ENCODE results near the gene PKM.

PKM gene

DNA sequence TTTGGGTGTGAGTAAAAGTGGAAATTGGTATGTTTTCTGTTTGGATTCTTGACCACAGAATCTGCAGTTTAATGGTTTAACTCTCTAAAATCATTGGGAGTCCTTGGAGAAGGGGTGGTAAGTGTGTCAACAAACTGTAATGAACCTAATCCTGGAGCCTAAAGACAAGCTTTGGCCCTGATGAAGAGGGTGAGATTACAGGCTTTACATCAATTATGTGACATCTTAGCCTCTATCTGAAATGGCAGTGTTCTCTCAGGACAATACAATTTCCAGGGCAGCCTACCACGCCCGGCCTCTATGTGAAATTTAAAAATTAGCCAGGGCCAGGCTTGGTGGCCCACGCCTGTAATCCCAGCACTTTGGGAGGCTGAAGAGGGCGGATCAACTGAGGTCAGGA lies 4.3 kb upstream of the PKM start:
- DNase-seq (ENCODE audit: low spot score) = no peak

DNA sequence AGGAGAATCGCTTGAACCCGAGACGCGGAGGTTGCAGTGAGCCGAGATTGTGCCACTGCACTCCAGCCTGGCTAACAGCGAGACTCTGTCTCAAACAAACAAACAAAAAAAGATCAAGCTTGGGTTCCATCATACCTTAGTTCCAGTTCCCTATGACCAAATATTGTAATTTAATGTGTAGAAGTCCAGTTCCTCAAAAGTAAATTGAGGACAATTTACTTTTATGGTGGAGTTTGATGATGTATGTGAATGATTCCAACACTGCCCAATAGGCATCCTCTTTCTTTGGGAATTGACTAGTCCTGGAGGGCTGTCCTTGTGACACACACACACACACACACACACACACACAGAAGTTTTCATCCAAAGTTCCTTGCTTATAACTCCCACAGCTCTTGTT lies 2.8 kb upstream of the PKM start:
- no peak for DNase-seq (ENCODE audit: low spot score)

DNA sequence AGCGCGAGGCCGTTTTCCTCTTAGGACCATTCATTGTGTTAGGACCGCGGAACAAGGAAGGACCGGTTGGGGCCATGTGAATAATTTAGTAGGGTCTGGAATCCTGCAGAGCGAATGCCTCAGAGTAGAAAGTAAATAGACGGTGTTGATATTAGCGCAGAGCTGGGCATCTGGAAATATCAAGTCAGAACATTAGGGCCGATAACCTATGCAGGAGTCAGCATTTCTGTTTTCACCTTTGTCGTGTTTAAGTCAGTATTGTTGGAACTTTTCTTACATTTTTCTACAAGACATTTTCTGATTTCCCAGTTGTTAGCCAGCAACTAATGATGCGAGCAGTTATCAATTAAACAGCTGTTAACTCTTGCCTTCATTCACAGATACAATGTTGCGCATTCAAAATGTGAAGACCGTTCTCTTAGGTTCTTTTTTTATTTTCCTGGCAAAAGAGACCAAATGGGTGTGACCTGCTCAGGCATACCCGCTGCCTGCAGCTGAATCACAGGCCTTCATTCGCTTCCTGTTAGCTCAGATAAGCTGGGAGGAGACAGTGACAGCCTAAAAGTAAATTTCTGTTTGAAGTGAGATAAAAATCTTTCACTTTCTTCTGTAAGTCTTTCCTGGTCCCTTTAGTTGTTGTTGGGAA lies 966 bp upstream of the PKM start:
- DNase-seq (ENCODE audit: low spot score) = peak; percentile 69

DNA sequence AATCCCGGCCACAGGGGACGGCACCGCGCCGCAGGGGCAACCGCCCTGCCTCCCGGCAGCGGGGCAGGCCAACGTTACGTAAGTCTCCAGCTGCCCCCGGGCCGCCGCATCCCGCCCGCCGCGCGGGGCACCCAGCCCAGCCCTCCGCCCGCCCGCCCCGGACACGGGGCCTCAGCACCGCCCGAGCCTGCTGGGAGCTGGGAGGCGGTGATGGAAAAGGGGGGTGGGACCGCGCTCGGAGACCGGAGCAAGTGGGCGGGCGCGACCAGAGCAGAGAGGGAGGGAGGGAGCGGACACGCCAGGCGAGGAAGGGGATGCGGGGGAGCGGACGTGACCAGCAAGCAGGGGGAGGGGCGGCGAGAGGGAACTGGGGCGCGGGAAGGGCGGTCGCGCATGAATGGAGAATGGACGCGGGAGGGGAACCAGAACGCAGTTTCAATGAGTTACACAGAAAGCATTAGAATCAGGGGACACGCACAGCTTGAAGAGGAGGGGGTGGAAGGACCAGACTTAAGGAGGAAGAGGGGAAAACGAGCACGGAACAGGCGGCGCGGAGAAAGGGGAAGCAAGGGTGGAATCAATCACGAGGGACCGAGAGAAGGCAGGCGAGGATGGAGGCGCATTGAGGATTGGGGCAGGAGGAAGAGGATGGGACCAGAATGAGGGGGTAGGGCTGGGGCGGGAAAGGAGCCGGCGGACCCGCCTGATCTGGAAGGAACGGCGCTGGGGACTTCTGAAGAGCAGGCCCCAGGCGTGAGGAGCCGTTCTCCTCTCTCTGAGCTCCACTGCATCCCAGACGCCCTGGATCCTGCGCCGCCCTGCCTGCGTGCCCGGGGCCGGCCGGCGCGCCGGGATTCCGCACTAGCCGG lies 559 bp downstream of the PKM start:
- DNase-seq (ENCODE audit: low spot score) = peak; percentile 90

DNA sequence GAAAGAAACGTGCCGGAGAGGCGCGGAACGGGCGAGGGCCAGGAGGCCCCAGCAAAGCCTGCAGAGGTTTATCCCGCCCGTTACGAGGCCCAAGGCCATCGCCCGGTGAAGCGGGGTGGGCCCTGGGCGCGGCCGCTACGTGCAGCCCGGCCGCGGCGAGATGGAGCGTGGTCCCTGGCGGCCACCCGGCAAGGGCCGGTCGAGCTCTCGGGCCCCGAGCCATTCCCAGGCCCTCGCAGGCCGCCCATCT lies 1.1 kb downstream of the PKM start:
- DNase-seq (ENCODE audit: low spot score) = no peak

DNA sequence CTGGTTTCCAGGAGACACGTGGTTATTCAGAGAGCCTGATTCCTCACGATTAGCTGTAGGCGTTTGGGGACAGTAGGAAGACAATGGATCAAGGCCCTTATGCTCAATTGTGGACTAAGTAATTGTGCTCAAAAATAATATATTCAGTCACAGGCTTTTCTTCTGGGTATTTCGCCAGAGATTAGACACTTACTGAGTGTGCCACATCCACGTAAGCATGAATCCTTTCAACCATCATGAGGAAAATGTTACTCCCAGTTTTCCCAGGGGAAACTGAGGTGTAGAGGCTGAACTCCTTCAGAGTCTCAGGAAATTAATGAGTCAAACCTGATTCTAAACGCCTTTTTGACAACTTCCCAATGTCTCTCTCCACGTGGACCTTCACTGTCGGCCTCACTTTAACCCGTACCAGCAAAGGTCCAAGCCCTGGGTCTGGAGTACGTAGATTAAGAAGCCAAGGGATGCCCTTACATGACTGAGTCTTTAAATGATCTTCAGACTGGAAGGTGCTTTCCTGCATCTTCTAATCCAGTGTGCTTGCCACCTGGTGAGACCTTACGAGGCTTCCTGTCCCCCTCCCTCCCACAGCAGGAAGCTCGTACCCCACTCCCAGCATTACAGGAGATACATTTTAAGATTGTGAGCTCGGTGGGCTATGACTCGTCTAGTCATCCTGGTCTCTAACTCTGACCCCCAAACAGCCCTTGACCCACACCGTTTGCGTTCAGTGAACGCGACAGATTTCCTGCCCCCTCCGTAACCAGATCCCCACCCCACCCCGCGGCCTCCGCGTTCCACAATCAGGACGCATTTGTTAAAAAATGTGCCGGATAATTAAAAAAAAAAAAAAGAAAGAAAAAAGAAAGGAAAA lies 1.7 kb downstream of the PKM start:
- DNase-seq (ENCODE audit: low spot score) = peak; percentile 53

DNA sequence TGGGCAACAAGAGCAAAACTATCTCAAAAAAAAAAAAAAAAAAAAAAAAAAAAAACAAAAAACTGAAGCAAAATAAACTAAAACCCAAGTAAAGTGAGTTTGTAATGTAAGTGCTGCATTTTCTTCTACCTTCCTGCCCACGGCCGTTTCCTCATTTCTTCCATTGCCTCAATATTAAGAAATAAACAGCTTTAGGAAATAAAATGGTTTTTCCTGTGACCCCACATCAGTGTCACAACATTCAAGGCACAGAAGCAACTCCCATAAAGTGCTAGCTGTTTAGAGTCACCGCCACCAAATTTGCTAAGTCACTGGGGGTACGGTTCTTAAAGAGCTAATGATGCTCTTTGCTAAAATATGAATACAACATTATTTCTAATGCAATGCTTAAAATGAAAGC lies 3.3 kb downstream of the PKM start:
- peak; percentile 35 for DNase-seq (ENCODE audit: low spot score)

DNA sequence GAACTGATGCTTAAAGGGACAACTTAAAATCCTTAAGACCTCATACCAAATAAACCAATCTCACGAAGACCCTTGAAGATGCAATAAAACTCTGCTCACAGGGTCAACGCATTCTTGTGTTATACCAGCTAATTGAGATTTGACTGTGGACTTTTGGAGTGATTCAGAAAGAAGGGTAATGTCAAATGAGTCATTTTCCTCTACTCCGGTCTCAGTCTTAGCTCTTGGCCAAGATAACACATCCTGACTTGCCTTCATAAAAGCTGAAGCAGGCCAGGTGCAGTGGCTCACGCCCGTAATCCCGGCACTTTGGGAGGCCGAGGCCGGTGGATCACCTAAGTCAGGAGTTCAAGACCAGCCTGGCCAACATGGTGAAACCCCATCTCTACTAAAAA lies 3.8 kb downstream of the PKM start:
- DNase-seq (ENCODE audit: low spot score) = peak; percentile 89

DNA sequence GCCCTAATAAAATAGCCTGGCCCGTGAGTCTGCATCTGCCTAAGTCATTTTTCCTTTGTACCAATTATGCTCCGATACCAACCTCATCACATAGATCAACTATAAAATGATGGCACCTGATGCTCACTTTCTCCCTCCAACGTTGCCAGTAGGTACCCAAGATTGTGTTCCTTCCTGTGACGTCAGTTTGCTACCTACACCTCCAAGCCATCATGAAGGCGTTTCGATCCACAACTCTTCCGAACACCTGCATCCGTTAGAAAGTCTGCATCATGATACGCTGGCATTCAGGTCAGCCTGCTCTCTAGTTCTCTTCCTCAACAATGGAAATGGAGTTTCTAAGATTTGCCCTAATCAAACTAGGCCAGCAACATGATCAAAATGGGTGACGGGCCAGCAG lies 7.7 kb downstream of the PKM start:
- DNase-seq (ENCODE audit: low spot score) = no peak

DNA sequence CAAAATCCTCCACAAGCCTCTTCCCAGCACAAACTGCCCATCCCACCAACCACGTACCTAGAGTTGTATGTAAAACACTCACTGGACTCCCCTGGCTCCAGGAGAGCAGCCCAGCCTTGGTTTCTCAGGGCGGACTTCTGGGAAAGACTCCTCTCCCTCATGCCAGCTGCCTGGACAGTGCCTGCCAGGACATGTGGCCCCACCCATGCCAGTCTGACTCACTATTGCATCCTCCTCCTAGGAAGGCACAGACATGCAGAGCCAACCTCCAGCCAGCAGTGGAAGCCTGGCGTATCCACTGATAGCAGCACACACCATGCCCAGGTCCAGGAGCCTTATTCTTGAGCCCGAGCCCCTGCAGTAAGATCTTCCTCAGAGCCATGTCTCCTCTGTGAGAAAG lies 8.6 kb downstream of the PKM start:
- no peak for DNase-seq (ENCODE audit: low spot score)

DNA sequence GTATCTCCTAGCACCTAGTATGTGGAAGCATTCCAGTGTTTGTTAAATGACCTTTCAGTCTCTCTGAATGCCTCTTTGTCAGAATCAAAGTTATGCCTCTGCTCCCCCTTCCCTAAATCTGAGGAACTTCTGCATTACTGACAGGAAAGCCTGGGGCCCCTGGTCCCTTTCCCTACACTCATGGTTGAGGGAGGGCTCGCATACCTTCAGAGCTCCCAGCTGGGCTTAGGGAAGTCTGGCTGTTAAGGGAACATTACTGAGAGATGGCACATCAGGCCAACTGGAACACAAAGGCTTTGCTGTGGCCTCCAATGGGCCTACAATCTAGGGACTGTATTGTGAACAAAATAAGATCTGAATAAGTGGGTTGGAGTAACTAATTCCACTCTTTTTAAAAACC lies 10.3 kb downstream of the PKM start:
- no peak for DNase-seq (ENCODE audit: low spot score)

DNA sequence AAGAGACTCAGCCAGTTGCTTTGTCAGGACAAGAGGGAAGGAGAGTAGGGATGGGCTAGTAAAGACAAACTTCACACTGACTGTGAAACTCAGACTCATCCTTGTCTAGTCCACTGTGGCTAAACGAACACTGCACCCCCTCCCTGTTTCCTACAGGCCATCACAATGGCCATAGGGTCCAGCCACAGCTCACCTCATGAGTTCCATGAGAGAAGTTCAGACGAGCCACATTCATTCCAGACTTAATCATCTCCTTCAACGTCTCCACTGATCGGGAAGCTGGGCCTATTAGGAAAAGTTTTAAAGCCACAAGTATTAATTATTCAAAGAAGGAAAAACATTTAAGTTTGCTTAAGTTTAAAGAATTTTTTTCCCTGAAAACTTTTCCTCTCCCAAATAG lies 13.8 kb downstream of the PKM start:
- no peak for DNase-seq (ENCODE audit: low spot score)

DNA sequence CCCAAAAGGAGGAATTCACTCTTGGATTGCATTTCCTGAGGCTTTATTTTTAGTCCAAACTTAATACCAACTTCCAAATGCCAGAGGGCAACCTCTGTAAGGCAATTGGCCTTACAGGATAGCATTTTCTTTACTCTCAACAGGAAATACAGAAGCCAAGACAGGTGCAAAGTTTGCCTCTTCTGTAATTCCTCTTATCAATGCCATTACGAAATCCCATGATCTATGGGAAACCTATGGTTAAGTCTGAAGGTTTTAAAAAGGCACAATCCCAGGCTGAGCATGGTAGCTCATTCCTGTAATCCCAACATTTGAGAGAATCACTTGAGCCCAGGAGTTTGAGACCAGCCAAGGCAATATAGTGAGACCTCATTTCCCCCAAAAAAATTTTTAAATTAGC lies 14.9 kb downstream of the PKM start:
- no peak for DNase-seq (ENCODE audit: low spot score)

DNA sequence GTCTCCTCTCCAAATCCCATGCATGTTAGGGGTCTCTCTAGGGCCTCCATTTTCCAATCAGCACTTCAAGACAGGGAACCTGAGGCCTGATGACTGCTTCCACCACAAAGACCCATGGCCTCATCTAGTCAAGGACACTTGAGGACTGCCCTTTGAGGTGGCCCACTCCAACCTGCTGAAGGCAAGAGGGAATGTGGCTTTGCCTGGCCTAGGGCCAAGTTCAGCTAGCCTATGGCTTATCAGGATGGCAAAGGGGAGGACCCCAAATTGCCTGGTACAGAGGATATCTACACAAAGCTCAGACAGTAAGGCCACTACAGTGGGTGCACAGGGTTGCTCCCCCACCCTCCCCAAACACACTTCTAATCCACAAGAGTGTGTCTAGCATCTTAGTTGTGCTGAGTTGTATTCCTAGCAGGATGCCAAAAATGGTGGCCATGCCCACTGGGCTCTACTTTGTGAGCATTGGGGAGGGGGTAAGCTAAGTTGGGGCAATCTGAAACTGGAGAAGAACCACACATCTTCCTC lies 23.4 kb downstream of the PKM start:
- no peak for DNase-seq (ENCODE audit: low spot score)

DNA sequence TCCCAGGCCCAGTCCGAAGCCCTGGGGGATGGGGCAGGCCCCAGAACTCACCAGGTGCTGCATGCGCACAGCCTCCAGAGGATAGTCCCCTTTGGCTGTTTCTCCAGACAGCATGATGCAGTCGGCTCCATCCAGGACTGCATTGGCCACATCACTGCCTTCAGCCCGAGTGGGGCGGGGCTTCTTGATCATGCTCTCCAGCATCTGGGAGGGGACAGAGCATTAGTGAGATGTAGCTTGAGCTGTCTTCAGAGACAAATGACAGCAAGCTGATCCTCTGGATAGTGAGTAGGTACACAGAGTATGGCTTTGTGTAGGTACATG lies 24.4 kb downstream of the PKM start:
- no peak for DNase-seq (ENCODE audit: low spot score)

DNA sequence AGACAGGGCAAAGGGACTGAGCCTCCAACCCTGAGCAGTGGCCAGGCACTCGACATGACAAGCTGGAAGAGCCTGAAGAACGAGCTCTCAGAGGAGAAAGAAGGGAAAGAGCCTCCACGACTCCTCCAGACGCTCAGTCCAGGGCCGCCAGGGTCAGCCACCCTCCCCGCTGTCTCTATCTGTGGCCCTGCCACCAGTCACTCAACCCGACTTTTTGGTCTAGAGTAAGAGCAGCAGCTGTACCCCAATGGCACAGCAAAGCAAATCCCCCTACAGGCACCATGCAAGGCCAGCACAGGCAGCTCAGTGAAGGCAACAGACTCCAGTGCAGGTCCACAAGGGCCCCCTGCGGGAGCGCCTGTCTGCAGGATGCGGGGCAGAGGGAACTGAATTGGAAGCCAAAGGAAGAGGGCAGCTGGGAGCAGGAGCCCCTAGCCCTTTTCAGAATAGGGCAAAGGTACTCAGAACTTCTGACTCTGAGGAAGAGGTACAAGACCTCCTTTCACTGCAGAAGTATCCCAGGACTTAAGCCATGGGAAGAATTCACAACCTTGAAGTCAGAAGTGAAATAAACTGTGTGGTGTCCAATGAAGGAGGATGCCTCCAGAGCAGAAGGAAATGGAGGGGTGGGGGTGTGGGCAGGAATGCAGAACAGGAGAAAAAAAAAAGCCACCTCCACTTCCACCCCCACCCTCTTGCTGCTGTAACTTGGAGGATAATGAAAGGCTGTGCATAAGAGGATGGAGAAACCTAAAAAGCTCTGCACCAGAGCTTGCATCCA lies 24.9 kb downstream of the PKM start:
- no peak for DNase-seq (ENCODE audit: low spot score)

DNA sequence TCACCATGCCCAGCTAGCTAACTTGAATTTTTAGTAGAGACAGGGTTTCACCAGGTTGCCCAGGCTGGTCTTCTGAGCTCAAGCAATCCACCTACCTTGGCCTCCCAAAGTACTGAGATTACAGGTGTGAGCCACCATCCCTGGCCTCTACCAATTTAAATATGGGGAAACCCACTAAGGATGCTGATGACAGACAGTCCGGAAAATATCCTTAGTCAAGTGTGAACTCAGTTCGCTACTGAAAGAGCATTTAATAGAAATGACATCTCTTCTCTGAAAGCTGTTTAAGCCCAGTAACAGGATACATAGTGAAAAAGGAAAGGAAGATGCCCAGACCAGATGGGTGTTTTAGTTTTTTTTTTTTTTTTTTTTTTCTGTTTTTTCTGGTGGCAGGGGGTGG lies 25.7 kb downstream of the PKM start:
- no peak for DNase-seq (ENCODE audit: low spot score)

DNA sequence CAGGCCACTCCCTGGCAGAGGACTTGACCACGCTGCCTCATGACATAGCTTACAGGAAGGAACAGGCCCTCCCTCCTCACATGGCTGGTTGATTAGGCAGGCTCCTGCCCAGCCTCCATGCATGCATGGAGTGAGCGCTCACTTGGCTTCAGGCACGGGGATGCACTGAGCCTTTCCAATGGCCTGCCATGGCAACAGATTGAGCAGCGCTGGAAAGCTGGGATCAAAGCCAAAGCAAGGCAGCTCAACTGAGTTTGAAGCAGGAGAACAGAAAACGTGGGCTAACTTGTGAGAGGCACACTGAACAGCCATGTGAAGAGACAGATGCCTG lies 27.5 kb downstream of the PKM start:
- DNase-seq (ENCODE audit: low spot score) = no peak

DNA sequence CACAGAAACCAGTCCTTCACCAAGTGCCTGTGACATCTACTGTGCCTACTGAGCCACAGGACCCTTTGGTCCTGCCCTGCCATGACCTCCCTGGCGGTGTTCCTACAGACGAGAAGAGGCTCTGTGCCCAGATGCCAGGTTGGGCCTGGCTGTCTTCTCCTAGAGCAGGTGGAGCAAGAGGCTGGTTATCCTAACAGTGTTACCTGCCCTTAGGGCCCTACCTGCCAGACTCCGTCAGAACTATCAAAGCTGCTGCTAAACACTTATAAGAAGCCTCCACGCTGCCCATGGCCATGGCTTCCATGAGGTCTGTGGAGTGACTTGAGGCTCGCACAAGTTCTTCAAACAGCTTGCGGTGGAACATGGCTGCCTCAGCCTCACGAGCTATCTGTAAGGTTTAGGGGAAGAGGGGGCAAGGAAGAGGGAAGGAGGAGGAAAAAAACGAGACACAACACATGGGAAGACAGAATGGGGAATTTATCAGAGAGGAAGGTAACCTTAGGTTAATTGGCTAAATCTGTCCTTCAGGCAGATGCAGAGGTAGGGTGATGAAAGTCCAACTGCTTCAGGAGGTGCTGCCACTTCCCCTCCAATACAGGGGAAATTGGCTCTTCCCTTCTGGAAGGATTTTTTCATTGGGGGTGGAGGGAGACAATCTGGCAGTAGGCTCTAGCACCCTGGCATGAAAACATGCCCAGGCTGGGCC lies 28.0 kb downstream of the PKM start:
- no peak for DNase-seq (ENCODE audit: low spot score)

DNA sequence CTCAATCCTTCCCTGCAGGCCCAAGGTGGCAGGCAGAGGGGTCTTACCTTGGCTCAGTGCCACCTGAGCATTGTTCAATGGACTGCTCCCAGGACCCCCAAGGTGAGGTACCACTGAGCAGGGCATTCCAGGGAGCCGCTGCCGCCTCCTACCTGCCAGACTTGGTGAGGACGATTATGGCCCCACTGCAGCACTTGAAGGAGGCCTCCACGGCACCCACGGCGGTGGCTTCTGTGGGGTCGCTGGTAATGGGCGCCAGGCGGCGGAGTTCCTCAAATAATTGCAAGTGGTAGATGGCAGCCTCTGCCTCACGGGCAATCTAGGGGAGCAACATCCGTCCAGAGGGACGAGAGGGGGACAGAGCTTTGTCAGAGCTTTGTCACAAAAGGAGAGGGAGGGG lies 28.7 kb downstream of the PKM start:
- no peak for DNase-seq (ENCODE audit: low spot score)

DNA sequence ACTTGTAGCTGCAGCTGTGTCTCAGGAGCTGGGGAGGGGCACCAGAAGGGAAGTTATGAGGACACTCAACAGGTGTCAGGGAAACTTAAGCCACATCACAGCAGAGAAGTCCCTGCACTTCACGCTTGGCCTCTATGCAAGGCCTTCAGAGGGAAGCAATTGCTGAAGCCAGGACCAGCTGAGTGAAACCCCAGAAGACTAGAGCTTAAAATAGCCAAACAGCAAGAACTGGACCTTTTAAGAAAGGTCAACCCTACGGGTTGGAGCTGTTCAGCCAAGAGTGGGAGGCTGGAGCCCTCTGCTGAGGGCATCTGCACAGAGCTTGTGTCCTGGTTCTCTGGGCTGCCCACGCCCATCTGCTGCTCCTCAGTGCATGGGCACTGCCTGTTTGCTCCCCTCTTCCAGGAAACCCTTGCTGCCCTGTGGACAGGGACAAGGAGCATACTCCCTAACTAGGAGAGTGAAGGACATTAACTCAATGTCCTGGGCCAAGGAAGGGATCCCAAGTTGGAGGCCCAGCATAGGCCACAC lies 29.5 kb downstream of the PKM start:
- DNase-seq (ENCODE audit: low spot score) = no peak

Measured in activated CD4-positive, alpha-beta T cell treated with anti-CD3 and anti-CD28 coated beads, Interleukin-2, Interleukin-4, amounts not matched to agents 100 ng/mL and 50 ng/mL, durations not matched to agents 16 hours and 8 hours (primary cell).